Esophagus squamous epithelium (tissue), 5 donors: ENCODE data around the gene GP2. TPM values are rescaled to one million over a fixed set of nuclear protein-coding genes. Genes with fewer than 3 reads are reported as not detected.

Experiments used
- DNase-seq: peaks from one replicate; lab custom pipeline; 2025; lab: John Stamatoyannopoulos, UW
- H3K27ac ChIP-seq, 4 donors: fragments of 200-600 bp; sonication (generic); one replicate each; pipeline ENCODE4 v1.5.1; 2016 to 2019; ENCODE audit warnings: mild to moderate bottlenecking in 1 of 4
- H3K27me3 ChIP-seq, 4 donors: fragments of 200-600 bp; sonication (generic); 1 replicate in 3 of 4; 2 replicates in 1 of 4; pipeline versions ENCODE4 v1.5.1 to v1.6.0; 2017 to 2021; ENCODE audit warnings: antibody characterized with exemption in 1 of 4
- H3K36me3 ChIP-seq, 3 donors: fragments of 200-600 bp; sonication (generic); one replicate each; pipeline ENCODE4 v1.5.1; 2016 to 2019
- H3K4me1 ChIP-seq, 3 donors: fragments of 200-600 bp; sonication (generic); one replicate each; pipeline ENCODE4 v1.5.1; 2017 to 2019
- H3K4me3 ChIP-seq, 4 donors: fragments of 200-600 bp; sonication (generic); 1 replicate in 3 of 4; 2 replicates in 1 of 4; pipeline ENCODE4 v1.5.1; 2016 to 2019; ENCODE audit warnings: mild to moderate bottlenecking in 2 of 4, moderate library complexity in 1 of 4
- H3K9me3 ChIP-seq, 3 donors: fragments of 200-600 bp; sonication (generic); one replicate each; pipeline ENCODE4 v1.5.1; 2016 to 2019
- POLR2A ChIP-seq, 4 donors: fragments of 450-650 bp; IDR thresholded peaks; one replicate each; pipeline ENCODE4 v1.6.1; 2017; ENCODE audit warnings: antibody characterized with exemption in 4 of 4, mild to moderate bottlenecking in 4 of 4, moderate library complexity in 3 of 4
- WGBS, 2 donors: methylation state at CpG; one replicate each; pipeline ENCODE4 v1.1.5; 2018; 5-methylcytosine and 5-hydroxymethylcytosine counted together
- intact Hi-C: fragments of 100-400 bp; cut with DNase I; formaldehyde crosslinking; loops from one replicate; pipeline ENCODE4 v1.15.0; 2022
- total RNA-seq, 4 donors: library from RNA; depleted of rRNA; stranded (reverse); fragments of >200 nt; gene quantifications; one replicate each; pipeline ENCODE4 v1.1.0, GENCODE V29; 2016
- TF ChIP-seq, protein P1 (sequence below), 6 experiments: fragments of 450-650 bp in 4 of 6; fragments of 200-600 bp in 2 of 6; sonication (generic) in 2 of 6; IDR thresholded peaks; one replicate each; pipeline ENCODE4 v1.5.1; 2016 to 2019; ENCODE audit warnings: antibody characterized with exemption in 6 of 6, mild to moderate bottlenecking in 4 of 6, moderate library complexity in 4 of 6
- donor health status: DM: yes; HTN: yes; CAD: no.

The GP2 gene
- total RNA-seq = not detected

- intact Hi-C loops = no loop called here
- WGBS, 2 donors = 48 to 54% methylated on average over 4 to 7 of the region's 7 CpGs
- TF ChIP-seq, protein P1, sequence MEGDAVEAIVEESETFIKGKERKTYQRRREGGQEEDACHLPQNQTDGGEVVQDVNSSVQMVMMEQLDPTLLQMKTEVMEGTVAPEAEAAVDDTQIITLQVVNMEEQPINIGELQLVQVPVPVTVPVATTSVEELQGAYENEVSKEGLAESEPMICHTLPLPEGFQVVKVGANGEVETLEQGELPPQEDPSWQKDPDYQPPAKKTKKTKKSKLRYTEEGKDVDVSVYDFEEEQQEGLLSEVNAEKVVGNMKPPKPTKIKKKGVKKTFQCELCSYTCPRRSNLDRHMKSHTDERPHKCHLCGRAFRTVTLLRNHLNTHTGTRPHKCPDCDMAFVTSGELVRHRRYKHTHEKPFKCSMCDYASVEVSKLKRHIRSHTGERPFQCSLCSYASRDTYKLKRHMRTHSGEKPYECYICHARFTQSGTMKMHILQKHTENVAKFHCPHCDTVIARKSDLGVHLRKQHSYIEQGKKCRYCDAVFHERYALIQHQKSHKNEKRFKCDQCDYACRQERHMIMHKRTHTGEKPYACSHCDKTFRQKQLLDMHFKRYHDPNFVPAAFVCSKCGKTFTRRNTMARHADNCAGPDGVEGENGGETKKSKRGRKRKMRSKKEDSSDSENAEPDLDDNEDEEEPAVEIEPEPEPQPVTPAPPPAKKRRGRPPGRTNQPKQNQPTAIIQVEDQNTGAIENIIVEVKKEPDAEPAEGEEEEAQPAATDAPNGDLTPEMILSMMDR (IDR thresholded peaks at IDR 0.05) = no peak
- no peak for TF ChIP-seq POLR2A (IDR thresholded peaks at IDR 0.05)
Measured at GRCh38 chr16:20327444-20328041, at the start of gene GP2. GP2 (minus strand) TSS chr16:20327513; CDS start chr16:20326431, 1,082 bp downstream.

DNA sequence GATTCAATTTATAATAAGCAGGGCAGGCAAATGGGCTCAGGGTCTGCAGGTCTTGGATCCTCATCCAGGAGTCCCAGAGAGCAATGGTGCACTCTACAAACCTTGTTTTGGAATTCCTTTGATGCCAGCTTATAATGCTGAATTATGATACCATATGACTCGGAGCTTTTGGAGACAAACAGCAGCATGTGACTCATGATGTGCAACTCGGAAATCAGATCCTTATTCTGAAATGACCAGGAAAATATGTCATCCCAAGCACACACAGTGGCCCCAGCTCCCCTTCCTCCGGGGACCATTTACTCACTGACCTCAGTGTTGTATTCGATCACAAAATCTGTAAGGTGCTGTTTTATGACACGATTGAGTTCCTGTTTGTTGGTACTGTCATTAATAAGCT is 45.4 kb upstream of the GP2 start:
- 48 to 70% methylated on average over 5 of the region's 5 CpGs for WGBS, 2 donors
- no peak overlapping the region for H3K4me3 ChIP-seq
- H3K4me1 ChIP-seq = no peaks in the 10 kb centered on the region
- DNase-seq = no peak
- intact Hi-C loops = no loop called here
- H3K27ac ChIP-seq = no peak overlapping the region
- no peaks in the 10 kb centered on the region for H3K9me3 ChIP-seq
- H3K27me3 ChIP-seq = peaks cover 0 to 7% (median 0%) of the 10 kb centered on the region in 4 donors
- TF ChIP-seq, protein P1 (IDR thresholded peaks at IDR 0.05) = no peak
- no peaks in the 10 kb centered on the region for H3K36me3 ChIP-seq

More at GRCh38 chr16:20327444-20328041, at the start of gene GP2:
- Histone ChIP-seq H3K4me1 (no peaks in the 10 kb centered on the region), H3K9me3 (no peaks in the 10 kb centered on the region), H3K27me3 (peaks cover 0 to 8% (median 0%) of the 10 kb centered on the region in 4 donors), H3K27ac (no peak within 1 kb of the TSS), H3K4me3 (no peak within 1 kb of the TSS), H3K36me3 (no peaks in the 10 kb centered on the region)
- DNase-seq = no peak

DNA sequence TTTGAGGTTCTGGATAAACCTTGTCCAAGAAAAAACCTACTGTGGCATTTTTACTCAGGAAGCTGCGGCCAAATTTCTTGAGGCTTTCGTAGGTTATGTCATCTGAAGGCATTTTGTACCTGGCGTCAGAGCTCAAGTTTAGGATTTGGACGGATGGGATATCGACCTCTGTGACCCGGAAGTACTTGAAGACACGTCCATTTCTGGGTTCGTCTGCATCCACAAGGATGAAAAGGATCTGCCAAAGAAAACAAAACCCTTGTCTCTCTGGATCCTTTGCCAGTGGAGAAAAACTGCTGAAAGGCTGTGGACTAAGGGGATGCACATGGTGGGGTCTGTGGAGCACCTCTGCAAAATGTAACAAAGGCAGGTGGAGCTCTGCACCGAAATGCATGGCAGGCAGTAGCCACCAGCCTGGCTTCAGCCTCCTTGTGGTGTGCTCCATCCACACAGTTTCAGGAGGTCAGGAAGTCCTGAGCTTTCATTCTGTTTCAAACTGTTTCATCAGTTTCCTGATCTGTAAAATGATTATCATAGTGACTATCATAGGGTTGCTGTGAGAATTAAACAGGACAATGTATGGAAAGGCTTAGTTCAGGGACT is 42.2 kb upstream of the GP2 start:
- Histone ChIP-seq H3K36me3 (no peaks in the 10 kb centered on the region), H3K4me1 (no peaks in the 10 kb centered on the region), H3K27ac (no peak overlapping the region), H3K4me3 (no peak overlapping the region), H3K9me3 (no peaks in the 10 kb centered on the region), H3K27me3 (peaks cover 0 to 7% (median 0%) of the 10 kb centered on the region in 4 donors)
- DNase-seq = no peak
- TF ChIP-seq, protein P1 (IDR thresholded peaks at IDR 0.05) = no peak
- TF ChIP-seq POLR2A (IDR thresholded peaks at IDR 0.05) = no peak
- intact Hi-C loops = no loop called here
- 50 to 72% methylated on average over 9 of the region's 9 CpGs for WGBS, 2 donors

DNA sequence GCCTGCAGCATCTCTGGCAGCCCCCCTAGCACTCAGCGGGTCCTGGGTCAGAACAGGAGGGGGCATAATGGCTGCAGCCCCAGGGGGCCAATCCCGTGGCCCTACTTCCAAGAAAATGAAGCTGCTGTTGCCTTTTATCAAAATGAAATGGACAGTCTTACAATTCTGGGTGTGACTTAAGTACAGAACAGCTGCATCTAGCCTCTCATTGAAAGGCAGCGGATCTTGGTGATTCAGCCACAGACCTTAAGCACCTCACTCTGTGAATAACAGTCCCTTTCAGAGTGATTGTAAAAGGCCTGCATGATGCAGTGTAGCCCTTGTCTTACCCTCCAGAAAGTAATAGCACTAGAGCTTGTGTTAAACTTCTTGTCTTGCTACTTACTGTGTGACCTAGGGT is 36.7 kb upstream of the GP2 start:
- Histone ChIP-seq H3K4me3 (no peak overlapping the region), H3K27ac (no peak overlapping the region), H3K4me1 (no peaks in the 10 kb centered on the region), H3K9me3 (no peaks in the 10 kb centered on the region), H3K27me3 (peaks cover 0 to 7% (median 0%) of the 10 kb centered on the region in 4 donors), H3K36me3 (no peaks in the 10 kb centered on the region)
- TF ChIP-seq, protein P1 (IDR thresholded peaks at IDR 0.05) = no peak
- no peak for TF ChIP-seq POLR2A (IDR thresholded peaks at IDR 0.05)
- intact Hi-C loops = no loop called here
- WGBS, 2 donors = 63 to 80% methylated on average over 1 of the region's 3 CpGs
- DNase-seq = no peak

DNA sequence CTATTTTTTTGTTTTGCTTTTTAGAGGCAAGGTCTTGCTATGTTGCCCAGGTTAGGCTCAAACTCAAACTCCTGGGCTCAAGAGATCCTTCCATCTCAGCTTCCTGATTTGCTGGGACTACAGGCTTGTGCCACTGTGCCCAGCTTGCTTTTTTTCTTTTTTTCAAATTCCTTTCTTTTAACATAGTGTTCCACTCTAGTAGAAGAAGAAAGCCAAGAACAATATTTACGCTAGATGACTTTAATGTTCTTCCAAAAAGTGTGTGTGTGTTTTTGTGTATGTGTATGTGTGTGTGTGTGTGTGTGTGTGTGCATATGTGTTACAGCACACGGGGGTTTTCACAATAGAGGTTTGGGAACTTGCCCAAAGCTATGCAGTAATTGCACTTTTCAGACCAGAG is 35.9 kb upstream of the GP2 start:
- no peaks in the 10 kb centered on the region for H3K4me1 ChIP-seq
- H3K4me3 ChIP-seq = no peak overlapping the region
- TF ChIP-seq, protein P1 (IDR thresholded peaks at IDR 0.05) = no peak
- TF ChIP-seq POLR2A (IDR thresholded peaks at IDR 0.05) = no peak
- intact Hi-C loops = no loop called here
- H3K27ac ChIP-seq = no peak overlapping the region
- no peaks in the 10 kb centered on the region for H3K36me3 ChIP-seq
- 23 to 37% methylated on average over 2 of the region's 2 CpGs for WGBS, 2 donors
- H3K27me3 ChIP-seq = peaks cover 0 to 7% (median 0%) of the 10 kb centered on the region in 4 donors
- H3K9me3 ChIP-seq = no peaks in the 10 kb centered on the region
- DNase-seq = no peak
